Fibroblast of peridontal ligament (primary cell): ENCODE results near the gene ZNF792.
"Not testable (repeated sequence)": the region's sequence is repeated elsewhere in the genome, so short reads cannot be mapped to it uniquely, and the experiment has no call there.

Source experiments
- DNase-seq: peaks from one replicate; pipeline ENCODE4 v3.0.0-alpha.2; 2010; ENCODE audit errors: extremely low read depth

Gene ZNF792

DNA sequence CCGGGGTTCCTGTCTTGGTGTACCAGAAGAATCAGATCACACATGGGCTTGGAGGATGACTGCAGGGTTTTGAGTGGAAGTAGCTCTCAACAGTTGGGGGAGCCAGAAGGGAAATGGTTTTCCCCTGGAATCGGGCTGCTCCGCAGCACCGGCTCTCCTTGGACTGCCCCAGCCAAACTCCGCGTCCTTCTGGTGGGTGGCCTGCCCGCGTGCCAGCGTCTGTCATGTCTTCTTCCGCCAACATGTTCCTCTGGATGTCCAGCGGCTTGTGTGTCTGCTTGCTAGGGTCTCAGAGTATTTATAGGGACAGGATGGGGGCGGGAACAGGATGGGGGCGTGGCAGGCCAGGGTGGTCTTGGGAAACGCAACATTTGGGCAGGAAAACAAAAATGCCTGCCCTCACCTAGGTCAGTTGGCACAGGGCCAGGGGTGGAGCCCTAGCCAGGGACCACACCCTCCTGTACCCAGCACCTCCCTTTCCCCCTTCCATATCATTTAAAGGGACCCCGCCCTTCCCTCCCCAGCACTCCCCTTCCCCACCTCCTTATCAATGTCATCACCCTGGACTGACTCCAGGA, 38.7 kb downstream of the ZNF792 start:
- DNase-seq = no peak

DNA sequence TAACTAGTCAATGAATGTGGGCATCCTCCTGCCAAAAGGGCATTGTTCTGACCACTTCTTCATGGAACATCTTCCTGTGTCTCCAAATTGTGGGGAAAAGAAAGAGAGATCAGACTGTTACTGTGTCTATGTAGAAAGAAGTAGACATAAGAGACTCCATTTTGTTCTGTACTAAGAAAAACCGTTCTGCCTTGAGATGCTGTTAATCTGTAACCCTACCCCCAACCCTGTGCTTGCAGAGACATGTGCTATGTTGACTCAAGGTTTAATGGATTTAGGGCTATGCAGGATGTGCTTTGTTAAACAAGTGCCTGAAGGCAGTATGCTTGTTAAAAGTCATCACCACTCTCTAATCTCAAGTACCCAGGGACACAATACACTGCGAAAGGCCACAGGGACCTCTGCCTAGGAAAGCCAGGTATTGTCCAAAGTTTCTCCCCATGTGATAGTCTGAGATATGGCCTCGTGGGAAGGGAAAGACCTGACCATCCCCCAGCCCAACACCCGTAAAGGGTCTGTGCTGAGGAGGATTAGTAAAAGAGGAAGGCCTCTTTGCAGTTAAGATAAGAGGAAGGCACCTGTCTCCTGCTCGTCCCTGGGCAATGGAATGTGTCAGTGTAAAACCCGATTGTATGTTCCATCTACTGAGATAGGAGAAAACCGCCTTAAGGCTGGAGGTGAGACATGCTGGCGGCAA, 43.8 kb downstream of the ZNF792 start:
- not testable (repeated sequence) for DNase-seq

DNA sequence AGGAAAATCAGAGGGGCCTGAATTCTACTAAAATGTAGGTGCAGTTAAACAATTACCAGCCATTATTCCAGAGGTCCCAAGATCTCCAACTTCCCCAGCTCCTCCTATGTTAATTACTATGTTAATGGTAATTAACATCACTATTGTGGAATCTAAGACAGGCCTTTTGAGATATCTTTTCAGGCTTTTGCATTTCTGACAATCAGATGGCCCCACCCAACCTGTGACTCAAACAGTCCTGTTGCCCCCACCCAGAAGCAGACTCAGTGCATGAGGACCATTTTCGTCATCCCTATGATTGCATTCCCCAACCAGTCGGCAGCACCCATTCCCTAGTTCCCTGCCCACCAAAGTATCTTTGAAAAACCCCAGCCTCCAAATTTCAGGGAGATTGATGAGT, 45.8 kb downstream of the ZNF792 start:
- no peak for DNase-seq

DNA sequence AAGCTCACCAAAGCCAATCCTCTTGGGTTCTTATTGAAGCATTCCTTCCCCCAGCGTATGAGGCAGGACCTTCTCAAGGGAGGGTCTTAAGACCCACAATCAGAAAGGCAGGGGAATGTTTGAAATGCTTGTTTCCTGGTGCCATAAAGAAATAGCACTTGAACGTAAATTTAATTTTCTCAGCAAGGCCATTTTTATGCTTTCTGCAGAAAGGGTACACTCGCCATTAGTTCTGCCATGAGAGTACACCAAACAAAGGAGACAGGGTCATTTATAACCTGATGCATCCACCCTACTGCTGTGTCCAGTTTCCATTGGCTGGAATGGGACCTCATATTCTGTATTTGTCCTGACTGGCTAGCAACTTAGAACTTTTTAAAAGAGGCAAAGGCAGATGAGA, 46.9 kb downstream of the ZNF792 start:
- DNase-seq = not testable (repeated sequence)

DNA sequence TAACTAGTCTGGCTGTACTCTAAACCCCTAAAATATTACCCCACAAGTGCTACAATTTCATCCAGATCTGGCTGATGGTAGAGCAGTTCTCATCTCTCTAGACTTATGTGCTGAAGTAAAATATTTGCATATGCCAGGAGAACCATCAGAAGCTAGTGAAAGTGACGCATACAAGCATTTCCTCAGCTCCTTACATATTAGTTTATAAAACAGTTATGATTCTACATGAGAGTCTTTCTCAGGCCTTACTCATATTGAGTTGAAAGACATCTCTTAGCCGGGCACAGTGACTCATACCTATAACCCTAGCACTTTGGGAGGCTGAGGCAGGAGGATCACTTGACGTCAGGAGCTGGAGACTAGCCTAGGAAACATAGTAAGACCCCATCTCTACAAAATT, 53.3 kb downstream of the ZNF792 start:
- no peak for DNase-seq
